DMS153 treated with DMSO at 0.1 percent for 48 hours (cell line): ENCODE data around the gene NOB1.
"Not testable (repeated sequence)": the region's sequence is repeated elsewhere in the genome, so short reads cannot be mapped to it uniquely, and the experiment has no call there.

Source experiments
- DNase-seq: peaks from one replicate; lab custom pipeline; 2025; ENCODE audit not compliant: unreplicated experiment; lab: John Stamatoyannopoulos, UW

The NOB1 gene

DNA sequence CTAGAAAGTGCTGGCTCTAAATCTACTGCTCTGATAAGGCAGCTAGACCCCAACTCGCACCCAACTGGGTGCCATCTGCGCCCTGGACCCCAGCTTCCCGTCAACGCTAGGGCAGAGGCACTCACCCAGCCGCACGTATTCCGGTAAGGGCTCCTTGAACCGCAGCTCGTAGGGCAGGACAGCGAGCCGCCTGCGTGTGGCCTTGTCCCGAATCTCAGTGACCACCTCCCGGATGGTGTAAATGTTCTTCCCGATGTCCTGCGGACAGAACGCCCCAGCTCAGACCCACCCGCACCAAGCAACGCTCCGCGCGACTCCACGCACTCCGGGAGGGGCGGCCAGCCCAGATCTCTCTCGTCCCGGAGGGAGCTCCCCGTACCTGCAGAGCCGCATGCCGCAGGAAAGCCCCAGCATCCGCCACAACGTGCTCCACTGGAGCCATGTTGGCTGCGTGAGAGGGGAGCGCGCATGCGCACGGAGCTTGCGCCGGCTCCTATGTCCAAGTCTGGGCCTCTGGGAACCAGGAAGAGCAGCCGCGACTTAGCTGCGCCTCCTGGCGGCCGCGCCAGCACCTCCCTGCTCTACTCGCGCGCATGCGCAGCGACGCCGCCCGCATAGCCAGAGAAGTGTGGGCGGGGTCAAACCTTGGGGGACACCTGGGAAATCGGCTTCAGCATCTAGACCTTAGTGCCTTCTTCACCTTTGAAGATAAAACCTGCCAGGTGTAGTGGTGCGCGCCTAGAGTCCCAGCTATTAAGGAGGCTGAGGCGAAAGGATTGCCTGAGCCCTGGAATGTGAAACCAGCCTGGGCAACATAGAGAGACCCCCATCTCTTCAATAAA lies at the start of gene NOB1:
NOB1 (minus strand) TSS at position 458 of the 842 bp plus-strand sequence; CDS start at position 442, 16 bp downstream.
- DNase-seq, result peak; percentile 96

DNA sequence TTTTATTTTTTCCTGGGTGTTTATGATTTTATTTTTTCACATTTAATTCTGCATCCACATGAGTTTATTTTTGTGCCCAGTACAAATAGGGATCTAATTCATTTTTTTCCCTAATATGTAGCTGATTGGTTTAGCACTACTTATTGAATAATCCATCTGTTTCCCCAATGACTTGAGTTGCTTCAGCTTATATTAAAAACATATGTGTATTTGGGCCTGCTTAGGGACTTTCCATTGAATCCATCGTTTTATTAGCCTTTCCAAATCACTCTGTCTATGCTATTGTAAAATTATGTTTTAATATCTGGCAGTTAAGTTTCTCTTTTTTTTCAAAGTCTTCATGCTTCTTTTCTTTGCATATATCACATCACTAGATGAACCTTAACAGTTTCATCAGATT lies 49.6 kb upstream of the NOB1 start:
- no peak for DNase-seq

DNA sequence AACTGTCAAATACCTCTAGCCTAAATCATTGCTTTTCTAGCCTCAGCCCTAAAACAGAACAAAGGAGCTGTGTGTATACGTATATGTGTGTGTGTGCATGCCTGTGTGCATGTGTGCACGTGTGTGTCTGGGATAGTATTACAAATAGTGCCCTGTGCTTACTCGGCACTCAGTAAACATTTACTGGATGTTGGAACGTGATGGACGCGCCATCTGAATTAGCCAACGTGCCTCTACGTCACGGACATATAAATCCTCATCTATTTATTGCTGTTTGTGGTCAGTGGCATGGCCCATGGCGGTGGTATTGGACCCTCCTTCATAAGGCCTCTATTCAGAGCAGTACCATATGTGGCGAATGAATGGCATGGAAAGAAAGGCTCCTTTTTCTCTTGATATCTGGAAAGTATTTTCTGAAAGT lies 44.9 kb upstream of the NOB1 start:
- DNase-seq, result no peak

DNA sequence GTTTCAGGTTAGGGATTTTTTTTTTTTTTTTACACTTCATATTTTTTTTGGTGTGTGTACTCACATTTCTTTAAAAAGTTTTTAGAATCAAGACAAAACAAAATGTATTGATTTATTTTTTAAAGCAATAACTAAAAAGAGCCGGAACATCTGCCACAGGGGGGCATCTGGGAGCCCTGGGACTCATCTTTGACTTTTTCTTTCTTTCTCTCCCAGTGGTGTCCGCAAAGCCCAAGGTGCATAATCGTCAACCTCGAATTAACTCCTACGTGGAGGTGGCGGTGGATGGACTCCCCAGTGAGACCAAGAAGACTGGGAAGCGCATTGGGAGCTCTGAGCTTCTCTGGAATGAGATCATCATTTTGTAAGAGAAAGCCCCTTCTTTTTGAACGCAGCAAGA lies 43.7 kb upstream of the NOB1 start:
- DNase-seq, result no peak

GRCh38 chr16:69796285-69797118 lies 41.8 kb upstream of the NOB1 start:
- DNase-seq, result peak; percentile 11

DNA sequence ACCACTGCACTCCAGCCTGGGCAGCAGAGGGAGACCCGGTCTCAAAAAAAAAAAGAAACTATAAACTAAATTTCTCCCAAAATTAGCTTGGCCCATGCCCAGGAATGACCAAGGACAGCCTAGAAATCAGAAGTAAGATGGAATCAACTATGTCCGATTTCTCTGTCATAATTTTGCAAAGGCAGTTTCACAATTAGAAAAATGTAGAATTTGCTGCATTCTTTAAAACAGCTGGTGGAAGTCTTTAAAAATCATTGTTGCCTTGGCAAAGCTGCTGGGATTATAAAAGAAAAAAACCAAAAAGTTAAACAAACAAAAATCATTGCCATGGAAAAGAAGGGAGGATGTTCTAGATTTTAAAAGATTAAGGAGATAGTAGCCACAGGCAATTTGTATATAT lies 39.8 kb upstream of the NOB1 start:
- no peak for DNase-seq

DNA sequence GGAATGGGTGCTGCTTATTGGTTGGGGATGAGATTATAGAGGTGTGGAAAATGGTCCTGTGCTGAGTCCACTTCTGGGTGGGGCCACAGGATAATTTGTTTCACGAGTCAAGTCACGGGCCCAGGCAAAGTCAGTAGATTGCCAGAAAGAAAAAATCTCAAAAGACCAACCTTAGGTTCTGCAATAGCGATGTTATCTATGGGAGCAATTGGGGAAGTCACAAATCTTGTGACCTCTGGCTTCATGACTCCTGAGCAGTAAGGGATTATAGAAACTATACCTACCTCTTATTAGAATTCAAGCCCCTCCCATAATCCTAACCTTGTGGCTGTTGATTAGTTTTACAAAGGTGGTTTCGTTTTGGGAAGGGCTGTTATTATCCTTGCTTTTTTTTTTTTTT lies 38.8 kb upstream of the NOB1 start:
- no peak for DNase-seq

DNA sequence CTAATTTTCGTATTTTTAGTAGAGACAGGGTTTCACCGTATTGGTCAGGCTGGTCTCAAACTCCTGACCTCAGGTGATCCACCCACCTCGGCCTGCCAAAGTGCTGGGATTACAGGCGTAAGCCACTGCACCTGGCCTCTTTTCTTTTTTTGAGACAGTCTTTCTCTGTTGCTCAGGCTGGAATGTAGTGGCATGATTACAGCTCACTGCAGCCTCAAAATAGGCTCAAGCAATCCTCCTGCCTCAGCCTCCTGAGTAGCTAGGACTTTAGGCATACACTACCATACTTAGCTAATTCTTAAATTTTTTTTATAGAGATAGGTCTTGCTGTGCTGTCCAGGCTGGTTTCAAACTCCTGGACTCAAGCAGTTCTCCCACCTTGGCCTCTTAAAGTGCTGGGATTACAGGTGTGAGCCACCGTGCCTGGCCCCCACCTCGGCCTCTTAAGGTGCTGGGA lies 36.7 kb upstream of the NOB1 start:
- not testable (repeated sequence) for DNase-seq

DNA sequence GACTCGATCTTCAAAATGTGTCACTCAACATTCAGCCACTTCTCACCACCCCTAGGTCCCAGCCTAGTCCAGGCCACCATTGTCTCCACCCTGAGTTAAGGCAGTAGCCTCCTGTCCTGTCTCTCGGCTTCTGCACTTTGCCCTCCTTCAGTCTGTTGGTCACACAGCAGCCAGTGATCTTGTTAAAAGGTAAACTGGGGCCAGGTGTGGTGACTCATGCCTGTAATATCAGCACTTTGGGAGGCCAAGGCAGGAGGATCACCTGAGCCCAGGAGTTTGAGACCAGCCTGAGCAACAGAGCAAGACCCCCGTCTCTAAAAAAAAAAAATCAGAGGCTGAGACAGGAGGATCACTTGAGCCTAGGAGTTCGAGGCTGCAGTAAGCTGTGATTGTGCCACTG lies 33.2 kb upstream of the NOB1 start:
- no peak for DNase-seq

DNA sequence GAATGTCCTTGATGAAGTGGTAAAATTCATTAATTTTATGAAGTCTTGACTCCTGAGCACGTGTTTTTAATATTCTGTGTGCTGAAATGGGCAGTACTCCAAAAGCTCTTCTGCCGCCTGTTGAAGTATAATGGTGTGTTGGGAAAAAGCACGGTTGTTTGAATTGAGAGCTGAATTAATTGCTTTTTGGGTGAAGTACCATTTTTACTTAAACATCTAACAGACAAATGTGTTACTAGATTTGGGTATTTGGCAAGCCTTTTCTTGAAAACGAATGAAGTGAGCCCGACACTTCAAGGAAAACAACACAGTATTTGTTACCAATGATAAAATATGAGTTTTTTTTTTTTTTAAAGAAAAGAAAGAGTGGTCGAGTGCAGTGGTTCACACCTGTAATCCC lies 29.9 kb upstream of the NOB1 start:
- no peak for DNase-seq

GRCh38 chr16:69781118-69781517 lies 26.4 kb upstream of the NOB1 start:
- no peak for DNase-seq

DNA sequence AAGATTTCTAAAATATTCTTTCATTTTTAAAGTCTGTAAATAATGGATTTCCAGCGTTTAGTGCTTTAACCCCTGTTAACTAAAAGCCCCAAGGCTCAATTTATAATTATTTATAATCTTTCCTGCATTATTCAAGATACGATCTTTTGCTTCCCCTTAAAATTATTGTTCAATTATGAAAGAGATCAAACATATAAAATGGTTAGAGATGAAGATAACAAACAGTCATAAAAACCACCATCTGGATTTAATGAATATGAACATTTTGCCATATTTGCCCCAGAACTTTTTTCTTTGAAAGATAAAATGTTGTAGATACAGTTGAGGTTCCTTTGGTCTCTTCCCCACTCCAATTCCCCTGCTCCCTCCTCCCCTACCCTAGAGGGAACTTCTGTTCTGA lies 25.0 kb upstream of the NOB1 start:
- DNase-seq, result no peak

GRCh38 chr16:69775563-69775962 lies 20.8 kb upstream of the NOB1 start:
- DNase-seq, result no peak

DNA sequence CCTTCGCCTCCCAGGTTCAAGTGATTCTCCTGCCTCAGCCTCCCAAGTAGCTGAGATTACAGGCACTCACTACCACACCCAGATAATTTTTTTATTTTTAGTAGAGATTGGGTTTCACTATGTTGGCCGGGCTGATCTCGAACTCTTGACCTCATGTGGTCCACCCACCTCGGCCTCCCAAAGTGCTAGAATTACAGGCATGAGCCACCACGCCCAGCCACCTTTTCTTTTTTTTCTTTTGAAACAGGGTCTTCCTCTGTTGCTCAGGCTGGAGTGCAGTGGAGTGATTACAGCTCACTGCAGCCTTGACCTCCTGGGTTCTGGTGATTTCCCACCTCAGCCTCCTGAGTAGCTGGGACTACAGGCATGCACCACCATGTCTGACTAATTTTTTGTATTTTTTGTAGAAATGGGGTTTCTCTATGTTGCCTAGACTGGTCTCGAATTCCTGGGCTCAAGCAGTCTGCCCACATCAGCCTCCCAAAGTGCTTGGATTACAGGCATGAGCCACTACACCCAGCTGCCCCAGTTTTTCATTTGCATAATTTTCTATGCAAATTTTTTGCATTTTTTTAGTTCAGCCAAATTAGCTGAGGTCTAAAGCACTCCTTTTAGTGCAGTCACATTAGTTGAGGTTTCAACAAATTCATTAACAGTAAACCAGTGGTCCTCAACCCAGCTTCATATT lies 18.7 kb upstream of the NOB1 start:
- no peak for DNase-seq

DNA sequence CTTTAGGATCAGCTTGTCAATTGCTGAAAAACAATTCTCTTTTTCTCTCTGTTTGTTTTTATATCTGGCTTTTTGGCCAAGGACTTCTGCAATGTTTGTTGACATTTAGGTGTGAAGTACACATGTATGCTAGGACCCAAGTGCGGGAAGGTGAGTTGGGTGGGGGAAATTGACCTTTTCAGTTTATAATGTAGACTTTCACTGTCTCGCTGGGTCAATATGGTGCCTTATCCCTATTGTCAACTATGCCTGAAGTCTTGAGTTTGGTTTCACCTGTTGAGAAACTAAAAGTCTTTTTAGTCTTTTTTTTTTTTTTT lies 16.9 kb upstream of the NOB1 start:
- no peak for DNase-seq

GRCh38 chr16:69769404-69769803 lies 14.7 kb upstream of the NOB1 start:
- no peak for DNase-seq

GRCh38 chr16:69768666-69769065 lies 13.9 kb upstream of the NOB1 start:
- DNase-seq, result no peak

- DNase-seq, result no peak
These were observed 12.9 kb upstream of the NOB1 start for GRCh38 chr16:69767459-69768229.

GRCh38 chr16:69763599-69763942 lies 8.8 kb upstream of the NOB1 start:
- DNase-seq, result no peak

DNA sequence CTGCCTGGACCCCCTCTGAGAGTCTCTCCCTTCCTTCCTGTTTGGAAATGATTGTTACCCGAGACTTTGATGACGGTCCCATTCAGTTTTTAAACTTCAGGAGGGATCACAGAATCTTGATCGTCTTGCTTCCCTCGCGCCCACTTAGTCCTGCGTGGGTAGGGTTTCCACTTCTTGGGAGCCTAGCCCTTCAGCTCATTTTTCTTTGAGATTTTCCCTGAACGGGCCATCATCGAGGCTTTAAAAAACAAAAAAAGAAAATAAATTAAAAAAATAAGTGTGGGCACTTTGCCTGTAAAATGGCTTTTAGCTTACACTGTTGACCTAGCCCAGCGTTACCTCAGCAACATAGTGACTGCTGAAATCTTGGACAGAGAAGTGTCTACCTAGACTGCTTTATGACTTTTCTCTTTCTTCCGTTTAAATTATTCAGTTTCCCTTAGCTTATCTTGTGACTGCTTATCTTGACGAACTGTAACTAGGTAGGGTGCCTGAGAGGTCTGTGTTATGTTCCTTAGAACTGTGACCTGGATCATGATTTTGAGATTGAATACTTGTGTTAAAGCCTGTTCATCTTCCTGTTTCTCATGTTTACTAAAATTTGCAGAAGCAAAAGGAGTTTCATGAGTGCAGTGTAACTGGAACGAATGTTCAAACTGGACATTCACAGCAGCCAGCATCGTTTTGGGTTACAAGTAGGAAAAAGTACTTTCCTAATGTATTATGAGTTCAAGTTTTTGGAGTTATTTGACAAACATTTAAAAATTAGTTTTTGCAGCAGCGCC lies 8.3 kb upstream of the NOB1 start:
- peak; percentile 16 for DNase-seq
